Measurements from ENCODE around the gene NCKAP5.

GRCh38 chr2:132857319-132857718 lies 710.9 kb downstream of the NCKAP5 start:
- TF ChIP-seq POLR2A (IDR thresholded peaks at IDR 0.05) (no peak), CTCF (IDR thresholded peaks at IDR 0.05 in 4 of 5, conservative IDR thresholded peaks at IDR 0.05 in 1 of 5) (no peak)
